GM12875 (cell line): ENCODE data around the gene DUXB.

Experiments used
- H3K4me3 ChIP-seq: one replicate; pipeline ENCODE4 v1.5.1; 2011; ENCODE audit warnings: low read depth, low read length, control low read depth
- TF ChIP-seq, protein P1 (sequence below): IDR thresholded peaks from 2 replicates; pipeline ENCODE4 v1.5.1; 2011; ENCODE audit warnings: low read depth, mild to moderate bottlenecking, control low read depth, inconsistent platforms, low read length, moderate library complexity, borderline replicate concordance; ENCODE audit not compliant: insufficient read depth

Gene DUXB

GRCh38 chr16:75733305-75734211 lies 32.3 kb upstream of the DUXB start:
- TF ChIP-seq, protein P1, sequence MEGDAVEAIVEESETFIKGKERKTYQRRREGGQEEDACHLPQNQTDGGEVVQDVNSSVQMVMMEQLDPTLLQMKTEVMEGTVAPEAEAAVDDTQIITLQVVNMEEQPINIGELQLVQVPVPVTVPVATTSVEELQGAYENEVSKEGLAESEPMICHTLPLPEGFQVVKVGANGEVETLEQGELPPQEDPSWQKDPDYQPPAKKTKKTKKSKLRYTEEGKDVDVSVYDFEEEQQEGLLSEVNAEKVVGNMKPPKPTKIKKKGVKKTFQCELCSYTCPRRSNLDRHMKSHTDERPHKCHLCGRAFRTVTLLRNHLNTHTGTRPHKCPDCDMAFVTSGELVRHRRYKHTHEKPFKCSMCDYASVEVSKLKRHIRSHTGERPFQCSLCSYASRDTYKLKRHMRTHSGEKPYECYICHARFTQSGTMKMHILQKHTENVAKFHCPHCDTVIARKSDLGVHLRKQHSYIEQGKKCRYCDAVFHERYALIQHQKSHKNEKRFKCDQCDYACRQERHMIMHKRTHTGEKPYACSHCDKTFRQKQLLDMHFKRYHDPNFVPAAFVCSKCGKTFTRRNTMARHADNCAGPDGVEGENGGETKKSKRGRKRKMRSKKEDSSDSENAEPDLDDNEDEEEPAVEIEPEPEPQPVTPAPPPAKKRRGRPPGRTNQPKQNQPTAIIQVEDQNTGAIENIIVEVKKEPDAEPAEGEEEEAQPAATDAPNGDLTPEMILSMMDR = no peak
- H3K4me3 ChIP-seq = no peak overlapping the region

- H3K4me3 ChIP-seq = no peak overlapping the region
- TF ChIP-seq, protein P1 = no peak
Observed at GRCh38 chr16:75732871-75733270, 31.6 kb upstream of the DUXB start.

- H3K4me3 ChIP-seq = no peak overlapping the region
- TF ChIP-seq, protein P1 = no peak
Observed at GRCh38 chr16:75727221-75727620, 26.0 kb upstream of the DUXB start.

- TF ChIP-seq, protein P1 = no peak
- no peak within 1 kb of the TSS for H3K4me3 ChIP-seq
Observed at GRCh38 chr16:75726390-75726789, 25.1 kb upstream of the DUXB start, which contains the start of gene CPHXL. TSS of gene CPHXL (minus strand) at chr16:75726490. CDS start at chr16:75726442, 48 bp downstream.

- no peak overlapping the region for H3K4me3 ChIP-seq
- TF ChIP-seq, protein P1 = no peak
Observed at GRCh38 chr16:75718452-75718851, 17.2 kb upstream of the DUXB start.

DNA sequence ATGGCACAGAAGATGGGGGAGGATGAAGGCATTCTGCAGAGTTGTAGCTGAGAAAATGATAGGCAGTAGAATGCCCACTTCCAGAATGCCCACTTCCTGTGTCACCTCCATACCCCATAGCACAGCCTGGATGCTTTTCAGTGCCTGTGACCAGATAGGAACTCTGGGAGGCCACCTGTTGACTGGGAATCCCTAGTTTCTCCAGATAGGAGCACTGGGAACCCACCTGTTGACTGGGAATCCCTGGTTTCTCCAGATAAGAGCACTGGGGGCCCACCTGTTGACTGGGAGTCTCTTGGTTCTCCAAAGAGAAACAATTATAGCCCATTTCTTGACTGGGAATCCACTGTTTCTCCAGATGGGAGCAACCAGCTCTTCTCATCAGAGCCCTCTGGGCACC lies 13.4 kb upstream of the DUXB start:
- TF ChIP-seq, protein P1 = no peak
- no peak overlapping the region for H3K4me3 ChIP-seq

DNA sequence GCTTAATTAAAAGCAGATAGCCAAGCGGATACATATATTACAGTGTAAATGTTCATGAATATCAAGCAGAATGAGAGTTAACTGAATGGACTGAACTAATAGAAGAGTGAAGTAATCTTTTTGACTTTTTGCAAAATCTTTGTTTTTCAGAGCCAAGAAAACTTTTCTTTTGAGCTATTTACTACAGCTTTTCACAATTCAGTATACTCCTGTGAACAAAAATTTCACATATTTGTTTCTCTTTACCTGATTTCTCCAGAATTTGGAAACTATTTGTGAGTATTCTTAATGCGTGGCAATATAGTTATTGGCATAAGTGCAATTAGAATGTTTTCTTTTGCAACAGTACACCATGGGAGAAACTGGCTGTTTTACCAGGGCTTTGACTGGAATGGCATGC lies 9.1 kb upstream of the DUXB start:
- no peak overlapping the region for H3K4me3 ChIP-seq
- TF ChIP-seq, protein P1 = no peak
